Coronary artery (tissue), 2 donors: Measurements from ENCODE around the gene DDB1.

Source experiments
- DNase-seq: peaks from one replicate; pipeline ENCODE4 v3.0.0-alpha.2; 2017; ENCODE audit warnings: low spot score
- H3K27ac ChIP-seq, 2 donors: fragments of 200-600 bp; sonication (generic); one replicate each; pipeline ENCODE4 v1.5.1; 2016 to 2019
- H3K4me3 ChIP-seq: fragments of 200-600 bp; sonication (generic); 2 replicates; pipeline ENCODE4 v1.5.1; 2016; ENCODE audit warnings: mild to moderate bottlenecking, moderate library complexity
- TF ChIP-seq, protein P1 (sequence below): fragments of 200-600 bp; sonication (generic); IDR thresholded peaks from one replicate; pipeline ENCODE4 v1.5.1; 2019; ENCODE audit warnings: antibody characterized with exemption

The DDB1 gene

DNA sequence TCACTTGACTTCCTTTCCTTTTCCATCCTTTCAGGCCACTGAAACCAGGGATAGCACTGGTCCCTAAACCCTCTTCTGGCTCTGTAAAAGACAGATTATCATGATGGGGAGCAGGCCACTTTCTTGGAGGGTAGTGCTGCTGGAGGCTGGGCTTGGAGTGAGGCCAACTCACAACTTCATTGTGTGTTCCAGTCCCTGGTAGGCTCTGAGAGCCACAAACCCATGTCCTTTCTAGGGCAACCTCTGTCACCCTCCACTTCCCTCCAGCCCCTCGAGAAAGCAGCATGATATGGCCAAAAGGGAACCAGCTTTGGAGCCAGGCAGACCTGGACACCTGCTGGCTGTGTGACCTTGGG, 2.4 kb upstream of the DDB1 start:
- H3K27ac ChIP-seq, result no peak overlapping the region
- H3K4me3 ChIP-seq, result no peak overlapping the region
- TF ChIP-seq, protein P1, sequence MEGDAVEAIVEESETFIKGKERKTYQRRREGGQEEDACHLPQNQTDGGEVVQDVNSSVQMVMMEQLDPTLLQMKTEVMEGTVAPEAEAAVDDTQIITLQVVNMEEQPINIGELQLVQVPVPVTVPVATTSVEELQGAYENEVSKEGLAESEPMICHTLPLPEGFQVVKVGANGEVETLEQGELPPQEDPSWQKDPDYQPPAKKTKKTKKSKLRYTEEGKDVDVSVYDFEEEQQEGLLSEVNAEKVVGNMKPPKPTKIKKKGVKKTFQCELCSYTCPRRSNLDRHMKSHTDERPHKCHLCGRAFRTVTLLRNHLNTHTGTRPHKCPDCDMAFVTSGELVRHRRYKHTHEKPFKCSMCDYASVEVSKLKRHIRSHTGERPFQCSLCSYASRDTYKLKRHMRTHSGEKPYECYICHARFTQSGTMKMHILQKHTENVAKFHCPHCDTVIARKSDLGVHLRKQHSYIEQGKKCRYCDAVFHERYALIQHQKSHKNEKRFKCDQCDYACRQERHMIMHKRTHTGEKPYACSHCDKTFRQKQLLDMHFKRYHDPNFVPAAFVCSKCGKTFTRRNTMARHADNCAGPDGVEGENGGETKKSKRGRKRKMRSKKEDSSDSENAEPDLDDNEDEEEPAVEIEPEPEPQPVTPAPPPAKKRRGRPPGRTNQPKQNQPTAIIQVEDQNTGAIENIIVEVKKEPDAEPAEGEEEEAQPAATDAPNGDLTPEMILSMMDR, result no peak
- DNase-seq, result no peak

DNA sequence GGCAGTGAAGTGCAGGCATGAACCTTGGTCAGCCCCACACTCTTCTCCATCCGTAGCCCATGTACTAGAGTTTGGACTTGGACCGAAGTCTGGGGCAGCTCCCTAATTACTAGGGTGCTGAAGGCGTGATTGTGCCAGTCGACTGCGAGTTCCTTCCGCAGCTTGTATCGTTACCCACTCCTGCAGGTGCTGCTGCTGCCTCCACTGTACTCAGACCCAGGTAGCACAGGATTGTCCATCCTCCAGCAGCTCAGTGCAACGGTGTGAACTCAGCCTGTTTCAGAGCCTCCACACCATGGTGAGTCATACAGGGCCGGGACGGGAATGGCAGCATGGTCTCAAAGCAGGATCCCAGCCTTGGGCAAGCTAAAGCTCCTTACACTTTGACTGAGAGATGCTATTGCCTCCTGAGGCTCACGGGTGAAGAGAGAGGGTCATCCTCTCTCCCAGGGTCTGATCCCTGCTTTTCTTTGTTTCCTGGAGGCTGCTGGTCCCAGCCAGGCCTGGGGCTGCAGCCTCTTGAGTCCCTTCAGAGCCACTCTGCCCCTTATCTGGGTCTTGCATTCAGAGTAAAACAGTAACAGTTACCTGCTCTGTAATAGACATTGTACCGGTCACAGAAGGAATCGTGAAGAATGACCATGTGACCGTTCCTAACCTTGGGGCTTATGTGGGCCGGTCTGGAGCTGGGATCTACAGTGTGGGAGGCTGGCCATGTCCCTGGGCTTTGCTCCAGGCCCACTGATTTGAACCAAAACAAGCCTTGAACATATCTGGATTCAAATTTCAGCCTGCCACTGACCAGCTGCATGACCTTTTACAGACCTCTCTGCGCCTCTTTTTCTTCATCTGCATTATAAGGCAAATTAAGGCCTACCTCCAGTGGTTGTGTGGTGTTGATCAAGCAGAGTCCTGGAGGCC, 1.8 kb upstream of the DDB1 start:
- TF ChIP-seq, protein P1, result no peak
- Histone ChIP-seq H3K4me3 (no peak overlapping the region), H3K27ac (no peak overlapping the region)
- no peak for DNase-seq

DNA sequence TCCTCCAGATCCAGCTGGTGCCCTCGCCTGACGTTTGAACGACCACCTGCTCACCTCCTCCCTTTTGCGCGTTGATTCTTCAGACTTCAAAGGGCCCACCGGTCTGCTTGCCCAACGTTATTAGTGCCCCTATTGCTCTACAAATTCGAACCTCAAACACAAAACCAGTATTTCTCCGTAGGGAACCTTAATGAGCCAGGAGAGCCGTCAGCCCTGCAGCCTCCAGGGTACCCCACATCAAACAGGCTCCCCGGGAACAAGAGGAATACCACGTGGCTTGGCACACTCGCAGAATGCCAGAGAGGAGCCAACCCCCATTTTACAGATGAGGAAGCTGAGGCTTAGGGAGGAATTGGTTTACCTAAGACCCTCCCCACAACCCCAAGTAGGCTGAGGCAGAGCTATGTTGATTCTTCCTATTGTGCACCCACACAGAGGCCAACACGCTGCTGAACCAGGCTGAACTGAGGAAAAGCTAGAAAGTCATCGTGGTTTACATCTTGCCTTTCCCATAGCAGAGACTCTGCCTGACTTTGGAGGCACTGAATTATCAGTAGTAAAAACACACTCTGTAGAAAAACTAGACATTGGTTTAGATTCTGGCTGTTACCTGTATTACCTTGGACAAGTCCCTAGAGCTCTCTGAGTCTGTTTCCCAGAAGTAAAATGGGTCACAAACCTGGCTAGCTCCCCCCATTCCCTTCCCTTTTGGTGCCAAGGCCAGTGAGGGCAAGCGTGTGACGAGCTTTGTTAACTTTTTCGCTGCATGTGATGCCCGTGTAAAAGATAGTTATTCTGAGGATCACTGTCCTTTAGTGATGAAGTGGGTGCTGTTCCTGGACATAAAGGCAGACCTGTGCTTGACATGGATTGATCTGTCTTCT, 887 bp upstream of the DDB1 start:
- Histone ChIP-seq H3K27ac (peak overlapping the region; percentile 87 to 95), H3K4me3 (peak overlapping the region; percentile 86)
- DNase-seq, result no peak
- TF ChIP-seq, protein P1, result no peak

DNA sequence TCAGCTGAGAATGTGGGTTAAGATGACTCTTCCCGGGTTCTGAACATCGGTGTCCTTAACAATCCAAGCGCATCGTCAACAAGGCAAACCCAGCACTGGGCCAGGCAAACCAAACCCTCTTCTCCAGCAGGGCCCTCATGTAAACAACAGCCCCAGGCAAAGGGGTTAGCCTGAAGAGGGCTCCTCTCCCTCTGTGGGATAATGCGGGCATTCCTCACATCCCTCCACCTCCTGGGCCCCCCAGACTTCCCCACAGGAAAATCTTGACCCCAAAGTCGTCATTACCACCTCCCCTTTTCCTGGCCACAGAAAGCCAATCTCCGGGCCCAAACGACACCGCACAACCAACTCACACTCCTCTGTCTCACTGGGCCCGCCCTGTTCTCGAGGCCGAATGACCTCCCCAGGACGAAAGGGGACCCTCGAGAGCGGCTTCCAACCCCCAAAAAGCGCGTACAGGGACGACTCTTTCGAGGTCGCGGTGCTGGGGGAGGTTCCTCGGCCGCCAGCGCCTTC, 566 bp downstream of the DDB1 start:
- TF ChIP-seq, protein P1, result no peak
- DNase-seq, result no peak
- Histone ChIP-seq H3K4me3 (peak overlapping the region; percentile 86), H3K27ac (peak overlapping the region; percentile 87 to 95)

DNA sequence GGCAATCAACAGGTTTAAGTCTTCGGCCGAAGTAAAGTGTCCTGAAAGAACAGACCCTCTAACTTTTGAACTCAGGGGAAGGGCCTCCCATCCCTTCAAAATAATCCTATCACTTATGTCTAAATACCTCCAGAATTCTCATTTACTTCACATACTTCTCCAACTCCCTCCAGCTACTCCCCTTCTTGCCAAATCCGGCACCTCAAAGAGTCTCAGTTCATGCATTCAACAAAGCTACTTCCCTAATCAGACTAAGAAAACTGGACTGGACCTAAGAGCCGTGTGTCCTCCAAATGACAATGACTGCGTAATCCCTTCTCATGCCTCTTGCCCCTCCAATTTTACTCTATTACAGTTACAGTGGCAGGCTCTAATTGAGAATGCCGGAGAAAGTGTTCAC, 1.3 kb downstream of the DDB1 start:
- TF ChIP-seq, protein P1, result no peak
- H3K27ac ChIP-seq, result no peak overlapping the region
- DNase-seq, result no peak
- H3K4me3 ChIP-seq, result peak overlapping the region; percentile 86

DNA sequence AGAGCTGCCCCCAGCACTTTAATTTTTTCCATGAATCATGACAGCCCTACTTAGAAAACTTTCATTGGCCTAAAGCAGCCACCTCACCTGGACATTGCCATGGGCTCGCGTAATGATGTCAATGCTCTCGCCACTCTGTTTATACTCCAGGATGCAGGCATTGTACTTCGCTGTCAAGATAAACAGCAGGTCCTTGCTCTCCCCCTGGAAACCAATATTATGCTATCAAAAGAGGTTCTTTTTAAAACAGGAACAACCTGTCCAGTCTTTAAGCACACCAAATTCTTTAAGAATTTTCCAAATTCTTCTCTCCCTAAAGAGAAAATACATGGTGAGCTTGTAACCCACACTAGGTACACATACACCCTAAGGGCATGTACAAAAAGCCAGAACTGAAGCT, 3.0 kb downstream of the DDB1 start:
- no peak overlapping the region for H3K4me3 ChIP-seq
- H3K27ac ChIP-seq, result no peak overlapping the region
- no peak for DNase-seq
- TF ChIP-seq, protein P1, result no peak
